SK-N-SH treated with all-trans-retinoic acid at 6 μM for 48 hours (cell line): ENCODE measurements around the gene PTPRB.

ENCODE experiments used
- ATAC-seq: fragments of 200-7000 bp; cut with Tn5 transposase; 3 replicates; pipeline ENCODE4 v1.9.1; 2020; ENCODE audit warnings: mild to moderate bottlenecking, moderate library complexity
- ARNTL ChIP-seq: fragments of 450-650 bp; formaldehyde crosslinking; IDR thresholded peaks from 2 replicates; pipeline ENCODE4 v1.5.0; 2020; ENCODE audit warnings: low read depth, mild to moderate bottlenecking, moderate library complexity, borderline replicate concordance
- BACH2 ChIP-seq: fragments of 250-450 bp; sonication (Bioruptor Pico); IDR thresholded peaks from 2 replicates; pipeline ENCODE4 v1.9.0; 2021; ENCODE audit warnings: mild to moderate bottlenecking, borderline replicate concordance
- ESRRG ChIP-seq: fragments of 250-450 bp; sonication (Bioruptor Pico); IDR thresholded peaks from 2 replicates; pipeline ENCODE4 v1.6.1; 2021; ENCODE audit warnings: mild to moderate bottlenecking
- ISL1 ChIP-seq: fragments of 250-450 bp; sonication (Bioruptor Pico); IDR thresholded peaks from 2 replicates; pipeline ENCODE4 v2.1.2; 2022; ENCODE audit warnings: mild to moderate bottlenecking, moderate library complexity
- OSR1 ChIP-seq: fragments of 250-450 bp; sonication (Bioruptor Pico); IDR thresholded peaks from 2 replicates; pipeline ENCODE4 v1.8.0; 2022; ENCODE audit warnings: moderate library complexity, mild to moderate bottlenecking, inconsistent platforms
- PPARA ChIP-seq: fragments of 250-450 bp; sonication (Bioruptor Pico); IDR thresholded peaks from 2 replicates; pipeline ENCODE4 v1.5.0; 2020; ENCODE audit warnings: mild to moderate bottlenecking, borderline replicate concordance
- RARB ChIP-seq: fragments of 250-450 bp; sonication (Bioruptor Pico); IDR thresholded peaks from 2 replicates; pipeline ENCODE4 v1.8.0; 2021; ENCODE audit warnings: mild to moderate bottlenecking, moderate library complexity
- SNAI2 ChIP-seq: fragments of 250-450 bp; sonication (Bioruptor Pico); IDR thresholded peaks from 2 replicates; pipeline ENCODE4 v1.5.0; 2020; ENCODE audit warnings: mild to moderate bottlenecking, moderate library complexity
- TOX ChIP-seq: fragments of 250-450 bp; sonication (Bioruptor Pico); IDR thresholded peaks from 2 replicates; pipeline ENCODE4 v1.8.0; 2021; ENCODE audit warnings: mild to moderate bottlenecking, moderate library complexity, borderline replicate concordance
- ZC3H10 ChIP-seq: fragments of 250-450 bp; sonication (Bioruptor Pico); IDR thresholded peaks from 2 replicates; pipeline ENCODE4 v1.5.1; 2021; ENCODE audit warnings: mild to moderate bottlenecking, moderate library complexity
- ZNF565 ChIP-seq: fragments of 450-650 bp; formaldehyde crosslinking; conservative IDR thresholded peaks from 2 replicates; pipeline ENCODE4 v1.5.0; 2020; ENCODE audit warnings: low read depth, mild to moderate bottlenecking, moderate library complexity
- ZNF70 ChIP-seq: fragments of 450-650 bp; formaldehyde crosslinking; IDR thresholded peaks from 2 replicates; pipeline ENCODE4 v1.5.0; 2020; ENCODE audit warnings: mild to moderate bottlenecking, moderate library complexity
- ZNF8 ChIP-seq: fragments of 450-650 bp; formaldehyde crosslinking; IDR thresholded peaks from 2 replicates; pipeline ENCODE4 v1.5.0; 2020; ENCODE audit warnings: mild to moderate bottlenecking, moderate library complexity
- TF ChIP-seq, protein P1 (sequence below): fragments of 250-450 bp; sonication (Bioruptor Pico); IDR thresholded peaks from 2 replicates; pipeline ENCODE4 v1.8.0; 2020; ENCODE audit warnings: mild to moderate bottlenecking, moderate library complexity, borderline replicate concordance
- TF ChIP-seq, protein P2 (sequence below): fragments of 250-450 bp; sonication (Bioruptor Pico); IDR thresholded peaks from 2 replicates; pipeline ENCODE4 v1.5.0; 2020; ENCODE audit warnings: mild to moderate bottlenecking, moderate library complexity
- TF ChIP-seq, protein P3 (sequence below): fragments of 250-450 bp; sonication (Bioruptor Pico); IDR thresholded peaks from 2 replicates; pipeline ENCODE4 v1.5.1; 2021; ENCODE audit warnings: mild to moderate bottlenecking, moderate library complexity
- TF ChIP-seq, protein P4 (sequence below): fragments of 250-450 bp; sonication (Bioruptor Pico); IDR thresholded peaks from 2 replicates; pipeline ENCODE4 v1.8.0; 2021; ENCODE audit warnings: low read depth, mild to moderate bottlenecking, moderate library complexity, borderline replicate concordance

PTPRB gene

DNA sequence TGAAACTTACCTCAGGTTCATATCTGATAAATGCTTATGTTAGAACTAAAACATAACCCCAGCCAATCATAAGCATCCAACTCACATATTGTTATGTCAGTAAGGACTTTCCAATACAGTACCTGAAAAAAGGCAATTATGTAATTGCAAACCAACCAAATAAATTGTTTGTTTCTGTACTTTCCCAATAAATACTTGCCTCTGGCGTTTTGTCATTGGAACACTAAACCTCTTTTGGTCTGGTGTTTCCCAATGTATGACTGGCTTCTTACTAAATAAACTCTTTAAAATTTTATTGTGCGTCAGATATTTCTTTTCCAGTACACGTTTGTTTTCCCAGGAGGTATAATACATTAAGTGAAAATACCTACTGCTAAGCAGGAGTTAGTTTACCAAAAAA is 6.7 kb upstream of the PTPRB start (continued):
- TF ChIP-seq, protein P1, sequence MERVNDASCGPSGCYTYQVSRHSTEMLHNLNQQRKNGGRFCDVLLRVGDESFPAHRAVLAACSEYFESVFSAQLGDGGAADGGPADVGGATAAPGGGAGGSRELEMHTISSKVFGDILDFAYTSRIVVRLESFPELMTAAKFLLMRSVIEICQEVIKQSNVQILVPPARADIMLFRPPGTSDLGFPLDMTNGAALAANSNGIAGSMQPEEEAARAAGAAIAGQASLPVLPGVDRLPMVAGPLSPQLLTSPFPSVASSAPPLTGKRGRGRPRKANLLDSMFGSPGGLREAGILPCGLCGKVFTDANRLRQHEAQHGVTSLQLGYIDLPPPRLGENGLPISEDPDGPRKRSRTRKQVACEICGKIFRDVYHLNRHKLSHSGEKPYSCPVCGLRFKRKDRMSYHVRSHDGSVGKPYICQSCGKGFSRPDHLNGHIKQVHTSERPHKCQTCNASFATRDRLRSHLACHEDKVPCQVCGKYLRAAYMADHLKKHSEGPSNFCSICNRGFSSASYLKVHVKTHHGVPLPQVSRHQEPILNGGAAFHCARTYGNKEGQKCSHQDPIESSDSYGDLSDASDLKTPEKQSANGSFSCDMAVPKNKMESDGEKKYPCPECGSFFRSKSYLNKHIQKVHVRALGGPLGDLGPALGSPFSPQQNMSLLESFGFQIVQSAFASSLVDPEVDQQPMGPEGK (CRISPR knock-in tag) = no peak

DNA sequence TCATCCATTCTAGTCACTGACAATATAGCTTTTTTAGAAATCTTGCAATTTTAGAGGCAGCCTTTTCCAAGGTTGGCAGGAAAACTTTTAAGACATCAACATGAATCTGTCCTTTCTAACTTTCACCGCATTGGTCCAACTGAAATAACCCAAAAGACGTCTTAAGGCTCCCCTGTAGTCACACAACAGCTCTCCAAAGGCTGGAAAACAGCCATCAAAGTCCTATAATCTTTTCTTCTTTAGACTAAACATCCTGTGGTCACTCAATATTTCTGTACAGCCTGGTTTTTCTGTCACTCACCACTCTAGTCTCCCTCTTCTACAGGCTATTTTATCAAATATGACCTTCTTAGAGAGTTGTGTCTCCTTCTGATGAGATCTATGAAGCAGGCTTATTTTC is 4.5 kb upstream of the PTPRB start:
- ATAC-seq = no peak
- TF ChIP-seq ZNF70 (CRISPR knock-in tag) = no peak
- TF ChIP-seq ARNTL (CRISPR knock-in tag) = no peak
- TF ChIP-seq, protein P2, sequence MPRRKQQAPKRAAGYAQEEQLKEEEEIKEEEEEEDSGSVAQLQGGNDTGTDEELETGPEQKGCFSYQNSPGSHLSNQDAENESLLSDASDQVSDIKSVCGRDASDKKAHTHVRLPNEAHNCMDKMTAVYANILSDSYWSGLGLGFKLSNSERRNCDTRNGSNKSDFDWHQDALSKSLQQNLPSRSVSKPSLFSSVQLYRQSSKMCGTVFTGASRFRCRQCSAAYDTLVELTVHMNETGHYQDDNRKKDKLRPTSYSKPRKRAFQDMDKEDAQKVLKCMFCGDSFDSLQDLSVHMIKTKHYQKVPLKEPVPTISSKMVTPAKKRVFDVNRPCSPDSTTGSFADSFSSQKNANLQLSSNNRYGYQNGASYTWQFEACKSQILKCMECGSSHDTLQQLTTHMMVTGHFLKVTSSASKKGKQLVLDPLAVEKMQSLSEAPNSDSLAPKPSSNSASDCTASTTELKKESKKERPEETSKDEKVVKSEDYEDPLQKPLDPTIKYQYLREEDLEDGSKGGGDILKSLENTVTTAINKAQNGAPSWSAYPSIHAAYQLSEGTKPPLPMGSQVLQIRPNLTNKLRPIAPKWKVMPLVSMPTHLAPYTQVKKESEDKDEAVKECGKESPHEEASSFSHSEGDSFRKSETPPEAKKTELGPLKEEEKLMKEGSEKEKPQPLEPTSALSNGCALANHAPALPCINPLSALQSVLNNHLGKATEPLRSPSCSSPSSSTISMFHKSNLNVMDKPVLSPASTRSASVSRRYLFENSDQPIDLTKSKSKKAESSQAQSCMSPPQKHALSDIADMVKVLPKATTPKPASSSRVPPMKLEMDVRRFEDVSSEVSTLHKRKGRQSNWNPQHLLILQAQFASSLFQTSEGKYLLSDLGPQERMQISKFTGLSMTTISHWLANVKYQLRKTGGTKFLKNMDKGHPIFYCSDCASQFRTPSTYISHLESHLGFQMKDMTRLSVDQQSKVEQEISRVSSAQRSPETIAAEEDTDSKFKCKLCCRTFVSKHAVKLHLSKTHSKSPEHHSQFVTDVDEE = no peak
- TF ChIP-seq, protein P3, sequence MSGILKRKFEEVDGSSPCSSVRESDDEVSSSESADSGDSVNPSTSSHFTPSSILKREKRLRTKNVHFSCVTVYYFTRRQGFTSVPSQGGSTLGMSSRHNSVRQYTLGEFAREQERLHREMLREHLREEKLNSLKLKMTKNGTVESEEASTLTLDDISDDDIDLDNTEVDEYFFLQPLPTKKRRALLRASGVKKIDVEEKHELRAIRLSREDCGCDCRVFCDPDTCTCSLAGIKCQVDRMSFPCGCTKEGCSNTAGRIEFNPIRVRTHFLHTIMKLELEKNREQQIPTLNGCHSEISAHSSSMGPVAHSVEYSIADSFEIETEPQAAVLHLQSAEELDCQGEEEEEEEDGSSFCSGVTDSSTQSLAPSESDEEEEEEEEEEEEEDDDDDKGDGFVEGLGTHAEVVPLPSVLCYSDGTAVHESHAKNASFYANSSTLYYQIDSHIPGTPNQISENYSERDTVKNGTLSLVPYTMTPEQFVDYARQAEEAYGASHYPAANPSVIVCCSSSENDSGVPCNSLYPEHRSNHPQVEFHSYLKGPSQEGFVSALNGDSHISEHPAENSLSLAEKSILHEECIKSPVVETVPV (CRISPR knock-in tag) = no peak
- TF ChIP-seq ZC3H10 = no peak
- no peak for TF ChIP-seq ISL1 (CRISPR knock-in tag)
- TF ChIP-seq, protein P4, sequence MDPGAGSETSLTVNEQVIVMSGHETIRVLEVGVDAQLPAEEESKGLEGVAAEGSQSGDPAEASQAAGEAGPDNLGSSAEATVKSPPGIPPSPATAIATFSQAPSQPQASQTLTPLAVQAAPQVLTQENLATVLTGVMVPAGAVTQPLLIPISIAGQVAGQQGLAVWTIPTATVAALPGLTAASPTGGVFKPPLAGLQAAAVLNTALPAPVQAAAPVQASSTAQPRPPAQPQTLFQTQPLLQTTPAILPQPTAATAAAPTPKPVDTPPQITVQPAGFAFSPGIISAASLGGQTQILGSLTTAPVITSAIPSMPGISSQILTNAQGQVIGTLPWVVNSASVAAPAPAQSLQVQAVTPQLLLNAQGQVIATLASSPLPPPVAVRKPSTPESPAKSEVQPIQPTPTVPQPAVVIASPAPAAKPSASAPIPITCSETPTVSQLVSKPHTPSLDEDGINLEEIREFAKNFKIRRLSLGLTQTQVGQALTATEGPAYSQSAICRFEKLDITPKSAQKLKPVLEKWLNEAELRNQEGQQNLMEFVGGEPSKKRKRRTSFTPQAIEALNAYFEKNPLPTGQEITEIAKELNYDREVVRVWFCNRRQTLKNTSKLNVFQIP (CRISPR knock-in tag) = no peak
- no peak for TF ChIP-seq OSR1
- TF ChIP-seq RARB (CRISPR knock-in tag) = no peak
- no peak for TF ChIP-seq BACH2 (CRISPR knock-in tag)
- no peak for TF ChIP-seq ESRRG (CRISPR knock-in tag)
- no peak for TF ChIP-seq ZNF8 (CRISPR knock-in tag)
- TF ChIP-seq PPARA (CRISPR knock-in tag) = no peak
- no peak for TF ChIP-seq SNAI2 (CRISPR knock-in tag)
- TF ChIP-seq ZNF565 (CRISPR knock-in tag) = no peak
- TF ChIP-seq, all 23 proteins: peak for 0

DNA sequence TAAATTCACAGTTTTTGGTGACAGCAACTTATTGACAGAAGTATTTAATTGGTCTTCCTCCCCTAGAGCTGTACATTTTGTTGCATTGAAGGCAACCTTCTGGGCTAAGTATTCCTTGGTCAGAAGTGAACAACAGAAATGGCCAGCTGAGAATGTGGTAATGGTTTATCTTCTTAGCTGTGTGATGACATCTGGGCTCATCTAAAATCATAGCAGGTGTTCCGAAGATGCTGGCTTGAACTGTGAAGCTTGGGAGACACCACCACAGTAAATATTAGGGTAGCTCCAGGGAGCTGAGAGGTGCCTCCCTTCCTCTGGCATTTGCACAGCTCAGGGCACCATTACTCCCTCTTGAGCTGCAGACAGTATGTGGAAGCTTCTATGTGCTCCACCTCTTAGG is 3.7 kb upstream of the PTPRB start:
- no peak for ATAC-seq
- TF ChIP-seq ARNTL (CRISPR knock-in tag) = no peak
- no peak for TF ChIP-seq TOX (CRISPR knock-in tag)
- TF ChIP-seq, protein P1 (CRISPR knock-in tag) = no peak
- no peak for TF ChIP-seq BACH2 (CRISPR knock-in tag)
- TF ChIP-seq ESRRG (CRISPR knock-in tag) = no peak
- TF ChIP-seq ZC3H10 = no peak
- TF ChIP-seq, protein P2 = no peak
- TF ChIP-seq PPARA (CRISPR knock-in tag) = no peak
- TF ChIP-seq, all 23 proteins: peak for 0
